ENCODE data around the gene FBLN1.

FBLN1 gene

GRCh38 chr22:45649809-45650208, 147.1 kb downstream of the FBLN1 start:
- FAIRE-seq (no peak), DNase-seq (ENCODE audit: insufficient read length, low spot score) (no peak)
- TF ChIP-seq PAX5 (IDR thresholded peaks at IDR 0.05; ENCODE audit: insufficient read depth, low read length, severe bottlenecking) (no peak), TAF1 (IDR thresholded peaks at IDR 0.05; ENCODE audit: low read depth, low read length) (no peak), POLR2A (IDR thresholded peaks at IDR 0.05; ENCODE audit: low read depth, low read length) (no peak), POLR2AphosphoS5 (IDR thresholded peaks at IDR 0.05; ENCODE audit: low read depth, low read length) (no peak), POU2F2 (IDR thresholded peaks at IDR 0.05; ENCODE audit: low read depth, low read length) (no peak), SPI1 (IDR thresholded peaks at IDR 0.05; ENCODE audit: low read depth, low read length) (no peak)

GRCh38 chr22:45650721-45651120, 148.0 kb downstream of the FBLN1 start:
- TF ChIP-seq POLR2AphosphoS5 (IDR thresholded peaks at IDR 0.05; ENCODE audit: low read depth, low read length) (no peak), TAF1 (IDR thresholded peaks at IDR 0.05; ENCODE audit: low read depth, low read length) (no peak), POLR2A (IDR thresholded peaks at IDR 0.05; ENCODE audit: low read depth, low read length) (no peak), PAX5 (IDR thresholded peaks at IDR 0.05; ENCODE audit: insufficient read depth, low read length, severe bottlenecking) (no peak), SPI1 (IDR thresholded peaks at IDR 0.05; ENCODE audit: low read depth, low read length) (no peak), POU2F2 (IDR thresholded peaks at IDR 0.05; ENCODE audit: low read depth, low read length) (no peak)
- no peak for DNase-seq (ENCODE audit: insufficient read length, low spot score)
- no peak for FAIRE-seq

Measured in GM12891 (cell line).